Measurements from ENCODE around the gene DENND5B. TPM values are rescaled to one million over a fixed set of nuclear protein-coding genes. Genes with fewer than 3 reads are reported as not detected.

The DENND5B gene
- total RNA-seq, 1 experiment from 2014 or later = 13.8 TPM

- no peaks in the 10 kb centered on the region for H3K36me3 Mint-ChIP-seq
- DNase-seq (ENCODE audit: low spot score) = no peak
- no peak overlapping the region for H3K4me3 Mint-ChIP-seq
- CTCF ChIA-PET = no interaction called here
- H3K27me3 Mint-ChIP-seq (ENCODE audit: low read depth) = no peaks in the 10 kb centered on the region
- H3K4me1 Mint-ChIP-seq = no peaks in the 10 kb centered on the region
- no peak overlapping the region for H3K27ac Mint-ChIP-seq
- ATAC-seq = no peak
- POLR2A ChIA-PET = interaction anchor here (0.7 kb wide), 1 partner anchor 99 kb away, joined by 3 read pairs; no protein-coding TSS in a partner anchor
- TF ChIP-seq AR (CRISPR knock-in tag; IDR thresholded peaks at IDR 0.05) = no peak
- no peak for TF ChIP-seq ZNF219 (CRISPR knock-in tag; IDR thresholded peaks at IDR 0.05; ENCODE audit: borderline replicate concordance)
- no peak for TF ChIP-seq JAZF1 (CRISPR knock-in tag; IDR thresholded peaks at IDR 0.05)
- no peak for TF ChIP-seq NFE2L1 (CRISPR knock-in tag; IDR thresholded peaks at IDR 0.05)
- no peak for TF ChIP-seq FOXP1 (CRISPR knock-in tag; IDR thresholded peaks at IDR 0.05; ENCODE audit: borderline replicate concordance)
- TF ChIP-seq TCF7 (CRISPR knock-in tag; IDR thresholded peaks at IDR 0.05; ENCODE audit: low read depth) = no peak
- TF ChIP-seq ZNF532 (CRISPR knock-in tag; IDR thresholded peaks at IDR 0.05; ENCODE audit: borderline replicate concordance) = no peak
- no peak for TF ChIP-seq E2F5 (CRISPR knock-in tag; IDR thresholded peaks at IDR 0.05)
- TF ChIP-seq CTCF (IDR thresholded peaks at IDR 0.05) = no peak
- TF ChIP-seq ZNF281 (CRISPR knock-in tag; IDR thresholded peaks at IDR 0.05) = no peak
- no peak for TF ChIP-seq ZNF138 (CRISPR knock-in tag; conservative IDR thresholded peaks at IDR 0.05)
- TF ChIP-seq ESRRA (CRISPR knock-in tag; IDR thresholded peaks at IDR 0.05; ENCODE audit: borderline replicate concordance) = no peak
- TF ChIP-seq RELA (CRISPR knock-in tag; IDR thresholded peaks at IDR 0.05; ENCODE audit: borderline replicate concordance) = no peak
- TF ChIP-seq ZBTB21 (CRISPR knock-in tag; IDR thresholded peaks at IDR 0.05; ENCODE audit: borderline replicate concordance) = no peak
- TF ChIP-seq ZNF396 (CRISPR knock-in tag; IDR thresholded peaks at IDR 0.05; ENCODE audit: borderline replicate concordance) = no peak
- no peak for TF ChIP-seq ZNF263 (CRISPR knock-in tag; IDR thresholded peaks at IDR 0.05; ENCODE audit: low read depth)
- no peak for TF ChIP-seq NR2C2 (CRISPR knock-in tag; IDR thresholded peaks at IDR 0.05)
- no peak for TF ChIP-seq JUN (CRISPR knock-in tag; IDR thresholded peaks at IDR 0.05)
- TF ChIP-seq ZNF671 (CRISPR knock-in tag; IDR thresholded peaks at IDR 0.05) = no peak
- no peak for TF ChIP-seq ATF3 (CRISPR knock-in tag; conservative IDR thresholded peaks at IDR 0.05)
- no peaks in the 10 kb centered on the region for H3K9me3 Mint-ChIP-seq
Measured at GRCh38 chr12:31618228-31619025, 27.5 kb upstream of the DENND5B start.
